WTC11 (cell line): ENCODE measurements around the gene BORCS8. TPM values are rescaled to one million over a fixed set of nuclear protein-coding genes. Genes with fewer than 3 reads are reported as not detected.

Source experiments
- ATAC-seq: fragments of 200-7000 bp; cut with Tn5 transposase; 2 replicates; pipeline ENCODE4 v1.10.0; 2021; ENCODE audit warnings: mild to moderate bottlenecking, moderate library complexity
- CTCF ChIA-PET: fragments of 300-600 bp; sonication (Branson Sonifier 250); formaldehyde crosslinking; loops from one replicate; lab custom pipeline; 2021; ENCODE audit warnings: antibody characterized with exemption; lab: Charles Lee
- POLR2A ChIA-PET: fragments of 350-600 bp; sonication (Branson Sonifier 250); formaldehyde crosslinking; loops from one replicate; lab custom pipeline; 2021; ENCODE audit warnings: antibody characterized with exemption; lab: Charles Lee
- DNase-seq: peaks from one replicate; pipeline ENCODE4 v3.0.0; 2021; ENCODE audit warnings: low spot score
- H3K27ac Mint-ChIP-seq: 2 replicates; pipeline ENCODE4 v1.8.0; 2021; ENCODE audit warnings: mixed read lengths
- H3K27me3 Mint-ChIP-seq: 2 replicates; pipeline ENCODE4 v1.8.0; 2021; ENCODE audit warnings: low read depth, mild to moderate bottlenecking, moderate library complexity, mixed read lengths
- H3K36me3 Mint-ChIP-seq: 2 replicates; pipeline ENCODE4 v1.8.0; 2021; ENCODE audit warnings: mixed read lengths
- H3K4me1 Mint-ChIP-seq: 2 replicates; pipeline ENCODE4 v1.8.0; 2022; ENCODE audit warnings: mixed read lengths
- H3K4me3 Mint-ChIP-seq: 2 replicates; pipeline ENCODE4 v1.8.0; 2021; ENCODE audit warnings: mild to moderate bottlenecking, moderate library complexity, mixed read lengths
- H3K9me3 Mint-ChIP-seq: 2 replicates; pipeline ENCODE4 v1.8.0; 2021; ENCODE audit warnings: mixed read lengths
- CBFB ChIP-seq: sonication (generic); formaldehyde crosslinking; IDR thresholded peaks from 2 replicates; pipeline ENCODE4 v1.8.1; 2022; ENCODE audit warnings: mild to moderate bottlenecking, low read depth, missing genetic modification reagents
- EMX1 ChIP-seq: fragments of 250-450 bp; sonication (Bioruptor Pico); IDR thresholded peaks from 2 replicates; pipeline ENCODE4 v1.8.0; 2021; ENCODE audit warnings: mild to moderate bottlenecking
- ESRRA ChIP-seq: sonication (generic); formaldehyde crosslinking; IDR thresholded peaks from 2 replicates; pipeline ENCODE4 v1.8.1; 2022; ENCODE audit warnings: mild to moderate bottlenecking, missing genetic modification reagents, borderline replicate concordance
- ETV6 ChIP-seq: sonication (generic); formaldehyde crosslinking; IDR thresholded peaks from 2 replicates; pipeline ENCODE4 v1.8.1; 2022; ENCODE audit warnings: mild to moderate bottlenecking, missing genetic modification reagents
- FOXK1 ChIP-seq: sonication (generic); formaldehyde crosslinking; IDR thresholded peaks from 2 replicates; pipeline ENCODE4 v1.8.0; 2022; ENCODE audit warnings: mild to moderate bottlenecking, moderate library complexity, missing genetic modification reagents
- SMAD4 ChIP-seq: sonication (generic); formaldehyde crosslinking; IDR thresholded peaks from 2 replicates; pipeline ENCODE4 v1.8.0; 2022; ENCODE audit warnings: mild to moderate bottlenecking, missing genetic modification reagents
- SOX15 ChIP-seq: fragments of 250-450 bp; sonication (Bioruptor Pico); IDR thresholded peaks from 2 replicates; pipeline ENCODE4 v1.9.0; 2021; ENCODE audit warnings: mild to moderate bottlenecking
- SP1 ChIP-seq: sonication (generic); formaldehyde crosslinking; conservative IDR thresholded peaks from 2 replicates; pipeline ENCODE4 v1.8.1; 2022; ENCODE audit warnings: missing genetic modification reagents
- ZNF121 ChIP-seq: sonication (generic); formaldehyde crosslinking; IDR thresholded peaks from 2 replicates; pipeline ENCODE4 v1.8.0; 2023; ENCODE audit warnings: missing genetic modification reagents
- ZNF219 ChIP-seq: sonication (generic); formaldehyde crosslinking; IDR thresholded peaks from 2 replicates; pipeline ENCODE4 v1.8.0; 2023; ENCODE audit warnings: missing genetic modification reagents, mild to moderate bottlenecking, borderline replicate concordance
- total RNA-seq: library from RNA; stranded (reverse); gene quantifications from 3 replicates; pipeline ENCODE4 v1.2.3, GENCODE V29; 2021
- TF ChIP-seq, protein P1 (sequence below): sonication (generic); formaldehyde crosslinking; IDR thresholded peaks from 2 replicates; pipeline ENCODE4 v1.8.0; 2022; ENCODE audit warnings: mild to moderate bottlenecking, missing genetic modification reagents
- TF ChIP-seq, protein P2 (sequence below): sonication (generic); formaldehyde crosslinking; IDR thresholded peaks from 2 replicates; pipeline ENCODE4 v1.8.1; 2022; ENCODE audit warnings: low read depth, mild to moderate bottlenecking, moderate library complexity, missing genetic modification reagents, borderline replicate concordance
- TF ChIP-seq, protein P3 (sequence below): sonication (generic); formaldehyde crosslinking; IDR thresholded peaks from 2 replicates; pipeline ENCODE4 v1.8.1; 2022; ENCODE audit warnings: missing genetic modification reagents, borderline replicate concordance
- TF ChIP-seq, protein P4 (sequence below): sonication (generic); formaldehyde crosslinking; IDR thresholded peaks from 2 replicates; pipeline ENCODE4 v1.8.1; 2023; ENCODE audit warnings: mild to moderate bottlenecking, missing genetic modification reagents
- TF ChIP-seq, protein P5 (sequence below): sonication (generic); formaldehyde crosslinking; IDR thresholded peaks from 2 replicates; pipeline ENCODE4 v1.8.0; 2022; ENCODE audit warnings: mild to moderate bottlenecking, missing genetic modification reagents
- TF ChIP-seq, protein P6 (sequence below): sonication (generic); formaldehyde crosslinking; conservative IDR thresholded peaks from 2 replicates; pipeline ENCODE4 v1.8.1; 2022; ENCODE audit warnings: mild to moderate bottlenecking, missing genetic modification reagents
- TF ChIP-seq, protein P7 (sequence below): sonication (generic); formaldehyde crosslinking; IDR thresholded peaks from 2 replicates; pipeline ENCODE4 v1.8.0; 2023; ENCODE audit warnings: missing genetic modification reagents, mild to moderate bottlenecking, borderline replicate concordance
- TF ChIP-seq, protein P8 (sequence below): sonication (generic); formaldehyde crosslinking; IDR thresholded peaks from 2 replicates; pipeline ENCODE4 v1.8.0; 2022; ENCODE audit warnings: mild to moderate bottlenecking, missing genetic modification reagents
- TF ChIP-seq, protein P9 (sequence below): fragments of 250-450 bp; sonication (Bioruptor Pico); IDR thresholded peaks from 2 replicates; pipeline ENCODE4 v1.9.0; 2021; ENCODE audit warnings: moderate library complexity, mild to moderate bottlenecking, inconsistent platforms, borderline replicate concordance
- TF ChIP-seq, protein P10 (sequence below): sonication (generic); formaldehyde crosslinking; IDR thresholded peaks from 2 replicates; pipeline ENCODE4 v1.8.0; 2023; ENCODE audit warnings: missing genetic modification reagents

BORCS8 gene
- total RNA-seq, 1 experiment from 2014 or later: 20.9 TPM

DNA sequence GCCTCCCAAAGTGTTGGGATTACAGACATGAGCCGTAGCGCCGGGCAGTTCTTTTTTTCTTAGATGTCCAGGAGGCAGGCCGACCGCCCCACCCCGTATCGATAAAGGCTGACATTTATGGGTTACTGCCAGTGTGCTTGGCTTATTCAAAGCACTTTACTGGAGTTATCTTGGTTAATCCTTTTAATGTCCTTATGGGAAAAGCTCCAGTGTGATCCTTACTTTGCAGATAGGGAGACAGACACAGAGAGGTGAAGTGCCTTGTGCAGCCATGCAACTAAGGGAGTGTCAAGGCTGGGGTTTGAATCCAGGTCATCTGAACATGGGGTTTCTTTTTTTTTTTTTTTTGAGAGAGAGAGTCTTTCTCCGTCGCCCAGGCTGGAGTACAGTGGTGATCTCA lies 39.0 kb upstream of the BORCS8 start:
- H3K36me3 Mint-ChIP-seq: peaks cover 1% of the 10 kb centered on the region; the same call in 1 of the 2 replicates
- peaks cover 39% of the 10 kb centered on the region for H3K27me3 Mint-ChIP-seq
- H3K4me3 Mint-ChIP-seq: no peak overlapping the region
- ATAC-seq (no peak), DNase-seq (no peak)
- ChIA-PET POLR2A (interaction anchor here (0.7 kb wide), 1 partner anchor 20 kb away, joined by 3 read pairs; no protein-coding TSS in a partner anchor), CTCF (interaction anchor here (0.6 to 1.4 kb wide), 6 partner anchors 25 to 278 kb away, joined by 3 to 4 read pairs (median 3); no protein-coding TSS in a partner anchor)
- no peaks in the 10 kb centered on the region; the same call in 1 of the 2 replicates for H3K4me1 Mint-ChIP-seq
- TF ChIP-seq ESRRA (CRISPR knock-in tag): no peak
- TF ChIP-seq, protein P1, sequence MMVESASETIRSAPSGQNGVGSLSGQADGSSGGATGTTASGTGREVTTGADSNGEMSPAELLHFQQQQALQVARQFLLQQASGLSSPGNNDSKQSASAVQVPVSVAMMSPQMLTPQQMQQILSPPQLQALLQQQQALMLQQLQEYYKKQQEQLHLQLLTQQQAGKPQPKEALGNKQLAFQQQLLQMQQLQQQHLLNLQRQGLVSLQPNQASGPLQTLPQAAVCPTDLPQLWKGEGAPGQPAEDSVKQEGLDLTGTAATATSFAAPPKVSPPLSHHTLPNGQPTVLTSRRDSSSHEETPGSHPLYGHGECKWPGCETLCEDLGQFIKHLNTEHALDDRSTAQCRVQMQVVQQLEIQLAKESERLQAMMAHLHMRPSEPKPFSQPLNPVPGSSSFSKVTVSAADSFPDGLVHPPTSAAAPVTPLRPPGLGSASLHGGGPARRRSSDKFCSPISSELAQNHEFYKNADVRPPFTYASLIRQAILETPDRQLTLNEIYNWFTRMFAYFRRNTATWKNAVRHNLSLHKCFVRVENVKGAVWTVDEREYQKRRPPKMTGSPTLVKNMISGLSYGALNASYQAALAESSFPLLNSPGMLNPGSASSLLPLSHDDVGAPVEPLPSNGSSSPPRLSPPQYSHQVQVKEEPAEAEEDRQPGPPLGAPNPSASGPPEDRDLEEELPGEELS (CRISPR knock-in tag): no peak
- TF ChIP-seq, protein P2, sequence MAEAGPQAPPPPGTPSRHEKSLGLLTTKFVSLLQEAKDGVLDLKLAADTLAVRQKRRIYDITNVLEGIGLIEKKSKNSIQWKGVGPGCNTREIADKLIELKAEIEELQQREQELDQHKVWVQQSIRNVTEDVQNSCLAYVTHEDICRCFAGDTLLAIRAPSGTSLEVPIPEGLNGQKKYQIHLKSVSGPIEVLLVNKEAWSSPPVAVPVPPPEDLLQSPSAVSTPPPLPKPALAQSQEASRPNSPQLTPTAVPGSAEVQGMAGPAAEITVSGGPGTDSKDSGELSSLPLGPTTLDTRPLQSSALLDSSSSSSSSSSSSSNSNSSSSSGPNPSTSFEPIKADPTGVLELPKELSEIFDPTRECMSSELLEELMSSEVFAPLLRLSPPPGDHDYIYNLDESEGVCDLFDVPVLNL (CRISPR knock-in tag): no peak
- TF ChIP-seq CBFB (CRISPR knock-in tag): no peak
- TF ChIP-seq SMAD4 (CRISPR knock-in tag): no peak
- TF ChIP-seq SP1: no peak
- no peak for TF ChIP-seq FOXK1
- no peak for TF ChIP-seq SOX15 (CRISPR knock-in tag)
- TF ChIP-seq, protein P3, sequence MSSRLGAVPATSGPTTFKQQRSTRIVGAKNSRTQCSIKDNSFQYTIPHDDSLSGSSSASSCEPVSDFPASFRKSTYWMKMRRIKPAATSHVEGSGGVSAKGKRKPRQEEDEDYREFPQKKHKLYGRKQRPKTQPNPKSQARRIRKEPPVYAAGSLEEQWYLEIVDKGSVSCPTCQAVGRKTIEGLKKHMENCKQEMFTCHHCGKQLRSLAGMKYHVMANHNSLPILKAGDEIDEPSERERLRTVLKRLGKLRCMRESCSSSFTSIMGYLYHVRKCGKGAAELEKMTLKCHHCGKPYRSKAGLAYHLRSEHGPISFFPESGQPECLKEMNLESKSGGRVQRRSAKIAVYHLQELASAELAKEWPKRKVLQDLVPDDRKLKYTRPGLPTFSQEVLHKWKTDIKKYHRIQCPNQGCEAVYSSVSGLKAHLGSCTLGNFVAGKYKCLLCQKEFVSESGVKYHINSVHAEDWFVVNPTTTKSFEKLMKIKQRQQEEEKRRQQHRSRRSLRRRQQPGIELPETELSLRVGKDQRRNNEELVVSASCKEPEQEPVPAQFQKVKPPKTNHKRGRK (CRISPR knock-in tag): no peak
- no peak for TF ChIP-seq ZNF121
- TF ChIP-seq, protein P4, sequence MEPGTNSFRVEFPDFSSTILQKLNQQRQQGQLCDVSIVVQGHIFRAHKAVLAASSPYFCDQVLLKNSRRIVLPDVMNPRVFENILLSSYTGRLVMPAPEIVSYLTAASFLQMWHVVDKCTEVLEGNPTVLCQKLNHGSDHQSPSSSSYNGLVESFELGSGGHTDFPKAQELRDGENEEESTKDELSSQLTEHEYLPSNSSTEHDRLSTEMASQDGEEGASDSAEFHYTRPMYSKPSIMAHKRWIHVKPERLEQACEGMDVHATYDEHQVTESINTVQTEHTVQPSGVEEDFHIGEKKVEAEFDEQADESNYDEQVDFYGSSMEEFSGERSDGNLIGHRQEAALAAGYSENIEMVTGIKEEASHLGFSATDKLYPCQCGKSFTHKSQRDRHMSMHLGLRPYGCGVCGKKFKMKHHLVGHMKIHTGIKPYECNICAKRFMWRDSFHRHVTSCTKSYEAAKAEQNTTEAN (CRISPR knock-in tag): no peak
- TF ChIP-seq, protein P5, sequence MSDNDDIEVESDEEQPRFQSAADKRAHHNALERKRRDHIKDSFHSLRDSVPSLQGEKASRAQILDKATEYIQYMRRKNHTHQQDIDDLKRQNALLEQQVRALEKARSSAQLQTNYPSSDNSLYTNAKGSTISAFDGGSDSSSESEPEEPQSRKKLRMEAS (CRISPR knock-in tag): no peak
- TF ChIP-seq, protein P6, sequence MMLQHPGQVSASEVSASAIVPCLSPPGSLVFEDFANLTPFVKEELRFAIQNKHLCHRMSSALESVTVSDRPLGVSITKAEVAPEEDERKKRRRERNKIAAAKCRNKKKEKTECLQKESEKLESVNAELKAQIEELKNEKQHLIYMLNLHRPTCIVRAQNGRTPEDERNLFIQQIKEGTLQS (CRISPR knock-in tag): no peak
- TF ChIP-seq, protein P7, sequence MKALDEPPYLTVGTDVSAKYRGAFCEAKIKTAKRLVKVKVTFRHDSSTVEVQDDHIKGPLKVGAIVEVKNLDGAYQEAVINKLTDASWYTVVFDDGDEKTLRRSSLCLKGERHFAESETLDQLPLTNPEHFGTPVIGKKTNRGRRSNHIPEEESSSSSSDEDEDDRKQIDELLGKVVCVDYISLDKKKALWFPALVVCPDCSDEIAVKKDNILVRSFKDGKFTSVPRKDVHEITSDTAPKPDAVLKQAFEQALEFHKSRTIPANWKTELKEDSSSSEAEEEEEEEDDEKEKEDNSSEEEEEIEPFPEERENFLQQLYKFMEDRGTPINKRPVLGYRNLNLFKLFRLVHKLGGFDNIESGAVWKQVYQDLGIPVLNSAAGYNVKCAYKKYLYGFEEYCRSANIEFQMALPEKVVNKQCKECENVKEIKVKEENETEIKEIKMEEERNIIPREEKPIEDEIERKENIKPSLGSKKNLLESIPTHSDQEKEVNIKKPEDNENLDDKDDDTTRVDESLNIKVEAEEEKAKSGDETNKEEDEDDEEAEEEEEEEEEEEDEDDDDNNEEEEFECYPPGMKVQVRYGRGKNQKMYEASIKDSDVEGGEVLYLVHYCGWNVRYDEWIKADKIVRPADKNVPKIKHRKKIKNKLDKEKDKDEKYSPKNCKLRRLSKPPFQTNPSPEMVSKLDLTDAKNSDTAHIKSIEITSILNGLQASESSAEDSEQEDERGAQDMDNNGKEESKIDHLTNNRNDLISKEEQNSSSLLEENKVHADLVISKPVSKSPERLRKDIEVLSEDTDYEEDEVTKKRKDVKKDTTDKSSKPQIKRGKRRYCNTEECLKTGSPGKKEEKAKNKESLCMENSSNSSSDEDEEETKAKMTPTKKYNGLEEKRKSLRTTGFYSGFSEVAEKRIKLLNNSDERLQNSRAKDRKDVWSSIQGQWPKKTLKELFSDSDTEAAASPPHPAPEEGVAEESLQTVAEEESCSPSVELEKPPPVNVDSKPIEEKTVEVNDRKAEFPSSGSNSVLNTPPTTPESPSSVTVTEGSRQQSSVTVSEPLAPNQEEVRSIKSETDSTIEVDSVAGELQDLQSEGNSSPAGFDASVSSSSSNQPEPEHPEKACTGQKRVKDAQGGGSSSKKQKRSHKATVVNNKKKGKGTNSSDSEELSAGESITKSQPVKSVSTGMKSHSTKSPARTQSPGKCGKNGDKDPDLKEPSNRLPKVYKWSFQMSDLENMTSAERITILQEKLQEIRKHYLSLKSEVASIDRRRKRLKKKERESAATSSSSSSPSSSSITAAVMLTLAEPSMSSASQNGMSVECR (CRISPR knock-in tag): no peak
- TF ChIP-seq, protein P8, sequence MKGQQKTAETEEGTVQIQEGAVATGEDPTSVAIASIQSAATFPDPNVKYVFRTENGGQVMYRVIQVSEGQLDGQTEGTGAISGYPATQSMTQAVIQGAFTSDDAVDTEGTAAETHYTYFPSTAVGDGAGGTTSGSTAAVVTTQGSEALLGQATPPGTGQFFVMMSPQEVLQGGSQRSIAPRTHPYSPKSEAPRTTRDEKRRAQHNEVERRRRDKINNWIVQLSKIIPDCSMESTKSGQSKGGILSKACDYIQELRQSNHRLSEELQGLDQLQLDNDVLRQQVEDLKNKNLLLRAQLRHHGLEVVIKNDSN (CRISPR knock-in tag): no peak
- TF ChIP-seq EMX1: no peak
- TF ChIP-seq, protein P9, sequence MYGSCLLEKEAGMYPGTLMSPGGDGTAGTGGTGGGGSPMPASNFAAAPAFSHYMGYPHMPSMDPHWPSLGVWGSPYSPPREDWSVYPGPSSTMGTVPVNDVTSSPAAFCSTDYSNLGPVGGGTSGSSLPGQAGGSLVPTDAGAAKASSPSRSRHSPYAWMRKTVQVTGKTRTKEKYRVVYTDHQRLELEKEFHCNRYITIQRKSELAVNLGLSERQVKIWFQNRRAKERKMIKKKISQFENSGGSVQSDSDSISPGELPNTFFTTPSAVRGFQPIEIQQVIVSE (CRISPR knock-in tag): no peak
- no peak for TF ChIP-seq ZNF219
- TF ChIP-seq, protein P10, sequence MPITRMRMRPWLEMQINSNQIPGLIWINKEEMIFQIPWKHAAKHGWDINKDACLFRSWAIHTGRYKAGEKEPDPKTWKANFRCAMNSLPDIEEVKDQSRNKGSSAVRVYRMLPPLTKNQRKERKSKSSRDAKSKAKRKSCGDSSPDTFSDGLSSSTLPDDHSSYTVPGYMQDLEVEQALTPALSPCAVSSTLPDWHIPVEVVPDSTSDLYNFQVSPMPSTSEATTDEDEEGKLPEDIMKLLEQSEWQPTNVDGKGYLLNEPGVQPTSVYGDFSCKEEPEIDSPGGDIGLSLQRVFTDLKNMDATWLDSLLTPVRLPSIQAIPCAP (CRISPR knock-in tag): no peak
- no peak for TF ChIP-seq ETV6
- H3K27ac Mint-ChIP-seq: no peak overlapping the region
- peaks cover 20% of the 10 kb centered on the region for H3K9me3 Mint-ChIP-seq
